ENCODE measurements around the gene TSHZ2.
"Not testable (repeated sequence)": the region's sequence is repeated elsewhere in the genome, so short reads cannot be mapped to it uniquely, and the experiment has no call there.

Gene TSHZ2

GRCh38 chr20:53529658-53530057, 557.5 kb downstream of the TSHZ2 start:
- DNase-seq, result no peak

GRCh38 chr20:53530440-53530839, 558.3 kb downstream of the TSHZ2 start:
- no peak for DNase-seq

- DNase-seq, result not testable (repeated sequence)
These were observed 560.6 kb downstream of the TSHZ2 start for GRCh38 chr20:53532654-53533312.

- no peak for DNase-seq
These were observed 561.3 kb downstream of the TSHZ2 start for GRCh38 chr20:53533500-53533899.

GRCh38 chr20:53534037-53534436, 561.9 kb downstream of the TSHZ2 start:
- DNase-seq, result no peak

- DNase-seq, result no peak
These were observed 563.7 kb downstream of the TSHZ2 start for GRCh38 chr20:53535878-53536277.

GRCh38 chr20:53536382-53536781, 564.2 kb downstream of the TSHZ2 start:
- DNase-seq, result not testable (repeated sequence)

- no peak for DNase-seq
These were observed 567.4 kb downstream of the TSHZ2 start for GRCh38 chr20:53539516-53539915.

Data from retina (tissue), 1 donor.